ENCODE results near the gene RGS5.

The RGS5 gene

GRCh38 chr1:163148911-163149310, 53.8 kb downstream of the RGS5 start:
- Histone ChIP-seq H3K79me2 (ENCODE audit: control insufficient read depth, low read length) (no peaks in the 10 kb centered on the region), H3K4me1 (ENCODE audit: control insufficient read depth, low read length) (no peaks in the 10 kb centered on the region), H3K4me2 (ENCODE audit: low read length) (no peak overlapping the region), H3K4me3 (ENCODE audit: low read length) (no peak overlapping the region), H3K27ac (ENCODE audit: low read depth, low read length) (no peak overlapping the region), H3F3A (ENCODE audit: control insufficient read depth, insufficient read depth) (no peaks in the 10 kb centered on the region), H3K27me3 (ENCODE audit: control insufficient read depth, low read length) (no peaks in the 10 kb centered on the region), H3K36me3 (ENCODE audit: control insufficient read depth, low read length) (no peaks in the 10 kb centered on the region), H3K9me3 (ENCODE audit: control insufficient read depth, insufficient read depth, low read length) (no peaks in the 10 kb centered on the region), H3K9me2 (replicated peaks; ENCODE audit: control insufficient read depth, low read length) (no peaks in the 10 kb centered on the region), H4K20me1 (ENCODE audit: control insufficient read depth, insufficient read depth, low read depth, low read length) (no peaks in the 10 kb centered on the region)
- no peak for TF ChIP-seq EZH2phosphoT487 (IDR thresholded peaks at IDR 0.05; ENCODE audit: borderline replicate concordance, low read length)
- TF ChIP-seq CTCF (IDR thresholded peaks at IDR 0.05; ENCODE audit: low read depth, low read length, poor library complexity, severe bottlenecking): no peak

DNA sequence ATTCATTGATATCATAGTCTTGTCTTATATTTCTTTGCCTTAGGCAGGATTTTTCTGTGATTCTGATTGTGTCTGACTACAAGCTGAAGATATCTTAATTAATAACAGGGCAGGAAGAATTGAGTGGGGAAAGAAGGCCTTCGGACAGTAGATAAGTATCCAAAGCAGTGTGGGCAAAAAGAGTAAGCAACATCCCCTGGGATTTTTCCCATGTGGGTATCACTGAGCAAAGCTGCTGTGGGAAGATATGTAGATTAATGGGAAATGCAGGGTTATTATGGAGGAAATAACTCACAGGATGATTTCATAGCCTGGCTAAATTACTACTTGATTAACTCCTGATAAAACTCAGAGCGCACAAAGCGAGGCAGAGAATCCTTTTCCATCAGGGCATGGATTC, 55.7 kb downstream of the RGS5 start:
- Histone ChIP-seq H3F3A (ENCODE audit: control insufficient read depth, insufficient read depth) (no peaks in the 10 kb centered on the region), H3K27me3 (ENCODE audit: control insufficient read depth, low read length) (no peaks in the 10 kb centered on the region), H3K9me2 (replicated peaks; ENCODE audit: control insufficient read depth, low read length) (no peaks in the 10 kb centered on the region), H3K4me1 (ENCODE audit: control insufficient read depth, low read length) (no peaks in the 10 kb centered on the region), H3K79me2 (ENCODE audit: control insufficient read depth, low read length) (no peaks in the 10 kb centered on the region), H3K36me3 (ENCODE audit: control insufficient read depth, low read length) (no peaks in the 10 kb centered on the region), H3K9me3 (ENCODE audit: control insufficient read depth, insufficient read depth, low read length) (no peaks in the 10 kb centered on the region), H4K20me1 (ENCODE audit: control insufficient read depth, insufficient read depth, low read depth, low read length) (no peaks in the 10 kb centered on the region), H3K4me2 (ENCODE audit: low read length) (no peak overlapping the region), H3K27ac (ENCODE audit: low read depth, low read length) (no peak overlapping the region), H3K4me3 (ENCODE audit: low read length) (no peak overlapping the region)
- no peak for TF ChIP-seq CTCF (IDR thresholded peaks at IDR 0.05; ENCODE audit: low read depth, low read length, poor library complexity, severe bottlenecking)
- no peak for TF ChIP-seq EZH2phosphoT487 (IDR thresholded peaks at IDR 0.05; ENCODE audit: borderline replicate concordance, low read length)

GRCh38 chr1:163145435-163145834, 57.3 kb downstream of the RGS5 start:
- no peaks in the 10 kb centered on the region for H3K79me2 ChIP-seq (ENCODE audit: control insufficient read depth, low read length)
- H3K4me1 ChIP-seq (ENCODE audit: control insufficient read depth, low read length): no peaks in the 10 kb centered on the region
- H3K9me2 ChIP-seq (replicated peaks; ENCODE audit: control insufficient read depth, low read length): no peaks in the 10 kb centered on the region
- no peaks in the 10 kb centered on the region for H3K27me3 ChIP-seq (ENCODE audit: control insufficient read depth, low read length)
- no peak for TF ChIP-seq EZH2phosphoT487 (IDR thresholded peaks at IDR 0.05; ENCODE audit: borderline replicate concordance, low read length)
- TF ChIP-seq CTCF (IDR thresholded peaks at IDR 0.05; ENCODE audit: low read depth, low read length, poor library complexity, severe bottlenecking): no peak
- H3K36me3 ChIP-seq (ENCODE audit: control insufficient read depth, low read length): no peaks in the 10 kb centered on the region
- H3K4me3 ChIP-seq (ENCODE audit: low read length): no peak overlapping the region
- no peak overlapping the region for H3K27ac ChIP-seq (ENCODE audit: low read depth, low read length)
- no peaks in the 10 kb centered on the region for H3F3A ChIP-seq (ENCODE audit: control insufficient read depth, insufficient read depth)
- H4K20me1 ChIP-seq (ENCODE audit: control insufficient read depth, insufficient read depth, low read depth, low read length): no peaks in the 10 kb centered on the region
- no peaks in the 10 kb centered on the region for H3K9me3 ChIP-seq (ENCODE audit: control insufficient read depth, insufficient read depth, low read length)
- H3K4me2 ChIP-seq (ENCODE audit: low read length): no peak overlapping the region

- Histone ChIP-seq H4K20me1 (ENCODE audit: control insufficient read depth, insufficient read depth, low read depth, low read length) (no peaks in the 10 kb centered on the region), H3K9me3 (ENCODE audit: control insufficient read depth, insufficient read depth, low read length) (no peaks in the 10 kb centered on the region), H3K4me1 (ENCODE audit: control insufficient read depth, low read length) (no peaks in the 10 kb centered on the region), H3K27me3 (ENCODE audit: control insufficient read depth, low read length) (no peaks in the 10 kb centered on the region), H3K36me3 (ENCODE audit: control insufficient read depth, low read length) (no peaks in the 10 kb centered on the region), H3K79me2 (ENCODE audit: control insufficient read depth, low read length) (no peaks in the 10 kb centered on the region), H3K27ac (ENCODE audit: low read depth, low read length) (no peak overlapping the region), H3K4me3 (ENCODE audit: low read length) (no peak overlapping the region), H3K9me2 (replicated peaks; ENCODE audit: control insufficient read depth, low read length) (no peaks in the 10 kb centered on the region), H3F3A (ENCODE audit: control insufficient read depth, insufficient read depth) (no peaks in the 10 kb centered on the region), H3K4me2 (ENCODE audit: low read length) (no peak overlapping the region)
- TF ChIP-seq EZH2phosphoT487 (IDR thresholded peaks at IDR 0.05; ENCODE audit: borderline replicate concordance, low read length) (no peak), CTCF (IDR thresholded peaks at IDR 0.05; ENCODE audit: low read depth, low read length, poor library complexity, severe bottlenecking) (no peak)
Measured at GRCh38 chr1:163144418-163144817, 58.3 kb downstream of the RGS5 start.
